SK-N-SH treated with all-trans-retinoic acid at 6 μM for 48 hours (cell line): ENCODE measurements around the gene FGL2.

Experiments
- ATAC-seq: fragments of 200-7000 bp; cut with Tn5 transposase; 3 replicates; pipeline ENCODE4 v1.9.1; 2020; ENCODE audit warnings: mild to moderate bottlenecking, moderate library complexity
- ARNTL ChIP-seq: fragments of 450-650 bp; formaldehyde crosslinking; IDR thresholded peaks from 2 replicates; pipeline ENCODE4 v1.5.0; 2020; ENCODE audit warnings: low read depth, mild to moderate bottlenecking, moderate library complexity, borderline replicate concordance
- CSDC2 ChIP-seq: fragments of 250-450 bp; sonication (Bioruptor Pico); IDR thresholded peaks from 2 replicates; pipeline ENCODE4 v1.5.0; 2020; ENCODE audit warnings: mild to moderate bottlenecking, moderate library complexity
- ISL1 ChIP-seq: fragments of 250-450 bp; sonication (Bioruptor Pico); IDR thresholded peaks from 2 replicates; pipeline ENCODE4 v2.1.2; 2022; ENCODE audit warnings: mild to moderate bottlenecking, moderate library complexity
- PATZ1 ChIP-seq: fragments of 250-450 bp; sonication (Bioruptor Pico); IDR thresholded peaks from 2 replicates; pipeline ENCODE4 v1.8.0; 2020; ENCODE audit warnings: mild to moderate bottlenecking, moderate library complexity, borderline replicate concordance
- PPARA ChIP-seq: fragments of 250-450 bp; sonication (Bioruptor Pico); IDR thresholded peaks from 2 replicates; pipeline ENCODE4 v1.5.0; 2020; ENCODE audit warnings: mild to moderate bottlenecking, borderline replicate concordance
- RARB ChIP-seq: fragments of 250-450 bp; sonication (Bioruptor Pico); IDR thresholded peaks from 2 replicates; pipeline ENCODE4 v1.8.0; 2021; ENCODE audit warnings: mild to moderate bottlenecking, moderate library complexity
- SNAI2 ChIP-seq: fragments of 250-450 bp; sonication (Bioruptor Pico); IDR thresholded peaks from 2 replicates; pipeline ENCODE4 v1.5.0; 2020; ENCODE audit warnings: mild to moderate bottlenecking, moderate library complexity
- TCF4 ChIP-seq: fragments of 250-450 bp; sonication (Bioruptor Pico); IDR thresholded peaks from 2 replicates; pipeline ENCODE4 v1.8.0; 2021; ENCODE audit warnings: mild to moderate bottlenecking, moderate library complexity, borderline replicate concordance
- TOX ChIP-seq: fragments of 250-450 bp; sonication (Bioruptor Pico); IDR thresholded peaks from 2 replicates; pipeline ENCODE4 v1.8.0; 2021; ENCODE audit warnings: mild to moderate bottlenecking, moderate library complexity, borderline replicate concordance
- TSHZ2 ChIP-seq: fragments of 250-450 bp; sonication (Bioruptor Pico); IDR thresholded peaks from 2 replicates; pipeline ENCODE4 v1.5.0; 2020; ENCODE audit warnings: mild to moderate bottlenecking, moderate library complexity
- ZC3H10 ChIP-seq: fragments of 250-450 bp; sonication (Bioruptor Pico); IDR thresholded peaks from 2 replicates; pipeline ENCODE4 v1.5.1; 2021; ENCODE audit warnings: mild to moderate bottlenecking, moderate library complexity
- ZFP30 ChIP-seq: fragments of 450-650 bp; formaldehyde crosslinking; IDR thresholded peaks from 2 replicates; pipeline ENCODE4 v1.5.0; 2022; ENCODE audit warnings: mild to moderate bottlenecking, moderate library complexity
- ZNF70 ChIP-seq: fragments of 450-650 bp; formaldehyde crosslinking; IDR thresholded peaks from 2 replicates; pipeline ENCODE4 v1.5.0; 2020; ENCODE audit warnings: mild to moderate bottlenecking, moderate library complexity
- TF ChIP-seq, protein P1 (sequence below): fragments of 250-450 bp; sonication (Bioruptor Pico); IDR thresholded peaks from 2 replicates; pipeline ENCODE4 v1.8.0; 2021; ENCODE audit warnings: low read depth, mild to moderate bottlenecking, moderate library complexity, borderline replicate concordance
- TF ChIP-seq, protein P2 (sequence below): fragments of 250-450 bp; sonication (Bioruptor Pico); IDR thresholded peaks from 2 replicates; pipeline ENCODE4 v1.5.1; 2021; ENCODE audit warnings: mild to moderate bottlenecking, moderate library complexity
- TF ChIP-seq, protein P3 (sequence below): fragments of 250-450 bp; sonication (Bioruptor Pico); IDR thresholded peaks from 2 replicates; pipeline ENCODE4 v1.5.1; 2020; ENCODE audit warnings: low read depth, mild to moderate bottlenecking, moderate library complexity

FGL2 gene

DNA sequence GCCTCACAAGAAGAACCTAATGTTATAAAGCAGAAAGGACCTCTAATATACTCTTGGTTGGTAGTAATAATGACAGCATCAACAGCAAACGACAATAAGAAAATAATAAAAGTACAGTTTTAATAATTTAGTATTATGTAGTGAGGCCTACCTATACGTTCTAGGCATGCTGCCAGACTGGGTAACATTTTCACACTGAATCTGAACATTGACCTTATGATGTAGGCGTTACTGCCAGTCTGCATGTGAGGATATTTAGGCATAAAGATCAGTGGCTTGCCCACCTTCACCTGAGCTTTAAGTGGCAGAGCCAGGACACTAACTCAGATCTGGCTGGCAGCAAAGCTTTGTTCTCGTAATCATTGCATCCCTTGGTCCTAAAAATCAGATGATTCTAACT lies 2.5 kb downstream of the FGL2 start (continued):
- TF ChIP-seq, protein P1, sequence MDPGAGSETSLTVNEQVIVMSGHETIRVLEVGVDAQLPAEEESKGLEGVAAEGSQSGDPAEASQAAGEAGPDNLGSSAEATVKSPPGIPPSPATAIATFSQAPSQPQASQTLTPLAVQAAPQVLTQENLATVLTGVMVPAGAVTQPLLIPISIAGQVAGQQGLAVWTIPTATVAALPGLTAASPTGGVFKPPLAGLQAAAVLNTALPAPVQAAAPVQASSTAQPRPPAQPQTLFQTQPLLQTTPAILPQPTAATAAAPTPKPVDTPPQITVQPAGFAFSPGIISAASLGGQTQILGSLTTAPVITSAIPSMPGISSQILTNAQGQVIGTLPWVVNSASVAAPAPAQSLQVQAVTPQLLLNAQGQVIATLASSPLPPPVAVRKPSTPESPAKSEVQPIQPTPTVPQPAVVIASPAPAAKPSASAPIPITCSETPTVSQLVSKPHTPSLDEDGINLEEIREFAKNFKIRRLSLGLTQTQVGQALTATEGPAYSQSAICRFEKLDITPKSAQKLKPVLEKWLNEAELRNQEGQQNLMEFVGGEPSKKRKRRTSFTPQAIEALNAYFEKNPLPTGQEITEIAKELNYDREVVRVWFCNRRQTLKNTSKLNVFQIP (CRISPR knock-in tag): no peak
- no peak for TF ChIP-seq ISL1 (CRISPR knock-in tag)

DNA sequence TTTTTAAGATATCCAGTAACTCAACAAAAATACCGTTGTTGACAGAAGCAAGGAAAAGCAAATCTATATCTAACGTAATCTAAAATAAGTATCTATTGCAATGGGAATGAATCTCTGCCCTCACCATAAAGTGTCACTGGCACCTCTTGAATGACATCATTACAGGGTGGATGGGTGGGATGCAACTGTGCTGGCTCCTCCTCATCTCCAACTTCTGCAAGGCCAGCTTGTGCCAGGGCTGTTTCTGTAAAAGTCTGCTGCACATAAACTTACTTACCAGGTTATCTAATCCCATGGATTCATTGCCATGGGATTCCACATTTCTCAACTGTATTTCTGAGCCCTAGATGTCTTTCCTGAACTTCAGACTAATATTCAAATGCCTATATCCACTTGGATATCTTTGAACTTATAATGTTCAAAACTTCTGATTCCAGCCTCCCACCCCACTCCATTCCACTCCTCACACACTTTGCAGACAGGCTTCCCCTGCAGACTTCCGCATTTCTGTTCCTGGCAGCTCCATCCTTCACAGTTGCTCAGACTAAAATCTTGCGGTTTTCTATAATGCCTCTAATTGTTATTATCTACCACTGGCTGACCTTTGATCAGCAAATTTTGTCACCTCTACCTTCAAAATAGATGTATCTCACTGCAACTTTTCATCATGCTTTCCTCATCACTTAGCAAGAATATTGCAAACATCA lies 10.7 kb downstream of the FGL2 start:
- no peak for TF ChIP-seq SNAI2 (CRISPR knock-in tag)
- TF ChIP-seq, protein P2, sequence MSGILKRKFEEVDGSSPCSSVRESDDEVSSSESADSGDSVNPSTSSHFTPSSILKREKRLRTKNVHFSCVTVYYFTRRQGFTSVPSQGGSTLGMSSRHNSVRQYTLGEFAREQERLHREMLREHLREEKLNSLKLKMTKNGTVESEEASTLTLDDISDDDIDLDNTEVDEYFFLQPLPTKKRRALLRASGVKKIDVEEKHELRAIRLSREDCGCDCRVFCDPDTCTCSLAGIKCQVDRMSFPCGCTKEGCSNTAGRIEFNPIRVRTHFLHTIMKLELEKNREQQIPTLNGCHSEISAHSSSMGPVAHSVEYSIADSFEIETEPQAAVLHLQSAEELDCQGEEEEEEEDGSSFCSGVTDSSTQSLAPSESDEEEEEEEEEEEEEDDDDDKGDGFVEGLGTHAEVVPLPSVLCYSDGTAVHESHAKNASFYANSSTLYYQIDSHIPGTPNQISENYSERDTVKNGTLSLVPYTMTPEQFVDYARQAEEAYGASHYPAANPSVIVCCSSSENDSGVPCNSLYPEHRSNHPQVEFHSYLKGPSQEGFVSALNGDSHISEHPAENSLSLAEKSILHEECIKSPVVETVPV (CRISPR knock-in tag): no peak
- TF ChIP-seq PATZ1: no peak
- no peak for TF ChIP-seq CSDC2 (CRISPR knock-in tag)
- TF ChIP-seq ISL1 (CRISPR knock-in tag): no peak
- TF ChIP-seq, protein P3, sequence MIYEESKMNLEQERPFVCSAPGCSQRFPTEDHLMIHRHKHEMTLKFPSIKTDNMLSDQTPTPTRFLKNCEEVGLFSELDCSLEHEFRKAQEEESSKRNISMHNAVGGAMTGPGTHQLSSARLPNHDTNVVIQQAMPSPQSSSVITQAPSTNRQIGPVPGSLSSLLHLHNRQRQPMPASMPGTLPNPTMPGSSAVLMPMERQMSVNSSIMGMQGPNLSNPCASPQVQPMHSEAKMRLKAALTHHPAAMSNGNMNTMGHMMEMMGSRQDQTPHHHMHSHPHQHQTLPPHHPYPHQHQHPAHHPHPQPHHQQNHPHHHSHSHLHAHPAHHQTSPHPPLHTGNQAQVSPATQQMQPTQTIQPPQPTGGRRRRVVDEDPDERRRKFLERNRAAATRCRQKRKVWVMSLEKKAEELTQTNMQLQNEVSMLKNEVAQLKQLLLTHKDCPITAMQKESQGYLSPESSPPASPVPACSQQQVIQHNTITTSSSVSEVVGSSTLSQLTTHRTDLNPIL (CRISPR knock-in tag): no peak
- ATAC-seq: no peak

DNA sequence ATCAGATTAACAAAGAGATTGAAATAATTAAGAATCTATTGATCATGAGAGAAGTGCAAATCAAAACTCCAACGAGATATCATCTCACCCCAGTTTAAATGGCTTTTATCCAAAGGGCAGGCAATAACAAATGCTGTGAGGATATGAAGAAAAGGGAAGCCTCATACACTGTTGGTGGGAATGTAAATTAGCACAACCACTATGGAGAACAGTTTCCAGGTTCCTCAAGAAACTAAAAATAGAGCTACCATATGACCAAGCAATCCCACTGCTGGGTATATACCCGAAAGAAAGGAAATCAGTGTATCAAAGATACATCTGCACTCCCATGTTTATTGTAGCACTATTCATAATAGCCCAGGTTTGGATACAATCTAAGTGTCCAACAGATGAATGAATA lies 13.8 kb downstream of the FGL2 start:
- TF ChIP-seq ZNF70 (CRISPR knock-in tag): no peak
- no peak for ATAC-seq

DNA sequence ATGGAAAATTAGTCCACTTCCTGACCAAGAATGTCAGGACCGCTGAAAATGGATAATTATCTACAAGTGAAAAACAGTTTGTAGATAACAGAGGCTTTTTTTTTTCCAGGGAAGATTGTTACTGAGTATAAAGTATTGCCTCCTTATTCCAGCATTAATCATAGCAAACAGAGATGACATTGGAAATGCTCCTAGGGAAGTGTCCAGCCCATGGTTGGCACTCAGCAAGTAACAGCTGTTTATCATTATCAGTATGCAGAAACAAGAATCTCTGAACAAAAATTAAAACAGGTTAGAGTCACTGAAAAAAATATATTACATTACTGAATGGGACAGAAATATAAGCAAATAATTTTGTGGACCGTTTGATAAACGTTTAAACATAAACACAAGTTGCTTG lies 14.6 kb downstream of the FGL2 start:
- ATAC-seq: peak; percentile 89
- TF ChIP-seq ARNTL (CRISPR knock-in tag) (no peak), TCF4 (peak; percentile 16; the same call in 1 of the 2 replicates)
- TF ChIP-seq, all 23 proteins: peak for 1

GRCh38 chr7:77184463-77184862 lies 15.2 kb downstream of the FGL2 start:
- ATAC-seq: no peak
- TF ChIP-seq ZC3H10 (CRISPR knock-in tag): no peak
- no peak for TF ChIP-seq ZFP30 (CRISPR knock-in tag)
- no peak for TF ChIP-seq SNAI2 (CRISPR knock-in tag)
- TF ChIP-seq, protein P1 (CRISPR knock-in tag): no peak
- no peak for TF ChIP-seq PPARA (CRISPR knock-in tag)
- no peak for TF ChIP-seq TSHZ2 (CRISPR knock-in tag)
- TF ChIP-seq RARB (CRISPR knock-in tag): no peak
- no peak for TF ChIP-seq ARNTL (CRISPR knock-in tag)
- TF ChIP-seq, protein P3 (CRISPR knock-in tag): no peak
- no peak for TF ChIP-seq PATZ1
- no peak for TF ChIP-seq CSDC2 (CRISPR knock-in tag)
- no peak for TF ChIP-seq ISL1 (CRISPR knock-in tag)
- no peak for TF ChIP-seq TOX (CRISPR knock-in tag)
- TF ChIP-seq, protein P2 (CRISPR knock-in tag): no peak
